Spleen (tissue), 11 donors: Measurements from ENCODE around the gene IL3. TPM values are rescaled to one million over a fixed set of nuclear protein-coding genes. Genes with fewer than 3 reads are reported as not detected.

Experiments
- DNase-seq: peaks from one replicate; pipeline ENCODE4 v3.0.0-alpha.2; 2020
- H3K27ac ChIP-seq, 8 donors: fragments of 200-600 bp; sonication (generic) in 7 of 8; 1 replicate in 4 of 8; 2 replicates in 4 of 8; pipeline versions ENCODE4 v1.5.0 to v1.8.0; 2016 to 2021; ENCODE audit warnings: inconsistent platforms in 4 of 8, mild to moderate bottlenecking in 4 of 8, moderate library complexity in 1 of 8
- H3K27me3 ChIP-seq, 7 donors: fragments of 200-600 bp; sonication (generic) in 6 of 7; replicated peaks in 1 of 7; 1 replicate in 4 of 7; 2 replicates in 3 of 7; pipeline versions ENCODE4 v1.5.0 to v1.8.0; 2016 to 2021; ENCODE audit warnings: inconsistent platforms in 3 of 7, mild to moderate bottlenecking in 1 of 7
- H3K36me3 ChIP-seq, 6 donors: fragments of 200-600 bp; sonication (generic) in 5 of 6; 1 replicate in 4 of 6; 2 replicates in 2 of 6; pipeline versions ENCODE4 v1.5.0 to v1.8.0; 2016 to 2021; ENCODE audit warnings: inconsistent platforms in 2 of 6
- H3K4me1 ChIP-seq, 6 donors: fragments of 200-600 bp; sonication (generic) in 5 of 6; 1 replicate in 3 of 6; 2 replicates in 3 of 6; pipeline versions ENCODE4 v1.5.0 to v1.8.0; 2016 to 2021; ENCODE audit warnings: inconsistent platforms in 3 of 6
- H3K4me3 ChIP-seq, 8 donors: fragments of 200-600 bp; sonication (generic) in 7 of 8; 1 replicate in 4 of 8; 2 replicates in 4 of 8; pipeline versions ENCODE4 v1.5.0 to v1.8.0; 2016 to 2021; ENCODE audit warnings: inconsistent platforms in 4 of 8, mild to moderate bottlenecking in 4 of 8, moderate library complexity in 2 of 8
- H3K9me3 ChIP-seq, 8 donors: fragments of 200-600 bp; sonication (generic) in 7 of 8; 1 replicate in 4 of 8; 2 replicates in 4 of 8; pipeline versions ENCODE4 v1.5.0 to v1.8.0; 2016 to 2021; ENCODE audit warnings: inconsistent platforms in 4 of 8
- POLR2A ChIP-seq, 3 donors: fragments of 450-650 bp; IDR thresholded peaks; one replicate each; pipeline ENCODE4 v1.5.1; 2017; ENCODE audit warnings: antibody characterized with exemption in 3 of 3, mild to moderate bottlenecking in 1 of 3
- POLR2AphosphoS5 ChIP-seq, 3 donors: sonication (generic); formaldehyde crosslinking; IDR thresholded peaks; one replicate each; pipeline ENCODE4 v1.5.1; 2017; ENCODE audit warnings: antibody characterized with exemption in 3 of 3
- WGBS, 5 donors: extraction: QIAGEN DNeasy Blood & Tissue Kit in 3 of 5; methylation state at CpG; one replicate each; pipeline versions ENCODE4 v1.1.5 to v1.1.7; 2013 to 2018; 5-methylcytosine and 5-hydroxymethylcytosine counted together
- intact Hi-C: fragments of 100-400 bp; cut with DNase I; formaldehyde crosslinking; loops from one replicate; pipeline ENCODE4 v1.15.0; 2023; ENCODE audit warnings: low total_unique reads
- polyA plus RNA-seq, 3 donors: library from polyadenylated mRNA; stranded (reverse); fragments of 200-250 nt; gene quantifications; one replicate each; pipeline ENCODE4 v1.2.1, GENCODE V29; 2013
- total RNA-seq, 7 donors: library from RNA; depleted of rRNA in 3 of 7; stranded (reverse); fragments of >200 nt in 3 of 7; fragmentation: NEBNext Ultra II Directional in 4 of 7; extraction: Animal tissue kit (Norgen Biotek cat#: 25700) in 4 of 7; gene quantifications; one replicate each; pipeline versions ENCODE4 v1.1.0 to v1.2.1, GENCODE V29; 2016 to 2021
- TF ChIP-seq, protein P1 (sequence below), 11 experiments: fragments of 200-600 bp in 7 of 11; fragments of 450-650 bp in 4 of 11; sonication (generic) in 4 of 11; IDR thresholded peaks in 8 of 11; conservative IDR thresholded peaks in 3 of 11; 1 replicate in 7 of 11; 2 replicates in 4 of 11; pipeline versions ENCODE4 v1.4.0 to v1.8.0; 2016 to 2021; ENCODE audit warnings: antibody characterized with exemption in 11 of 11, inconsistent platforms in 4 of 11, mild to moderate bottlenecking in 1 of 11
- donor health status: healthy with polysubstance abuse.
- donor health status: DM: no; HTN: no; CAD: no; lungs with moderate emphysema.
- donor health status: DM: no; HTN: no; CAD: no.
- donor health status: Bipolar disorder and iron deficiency.
- donor health status: healthy.
- donor health status: DM: no; HTN: no; CAD: no.
- donor health status: DM: yes; HTN: yes; CAD: no.

IL3 gene
- total and polyA plus RNA-seq, 10 donors: not detected

DNA sequence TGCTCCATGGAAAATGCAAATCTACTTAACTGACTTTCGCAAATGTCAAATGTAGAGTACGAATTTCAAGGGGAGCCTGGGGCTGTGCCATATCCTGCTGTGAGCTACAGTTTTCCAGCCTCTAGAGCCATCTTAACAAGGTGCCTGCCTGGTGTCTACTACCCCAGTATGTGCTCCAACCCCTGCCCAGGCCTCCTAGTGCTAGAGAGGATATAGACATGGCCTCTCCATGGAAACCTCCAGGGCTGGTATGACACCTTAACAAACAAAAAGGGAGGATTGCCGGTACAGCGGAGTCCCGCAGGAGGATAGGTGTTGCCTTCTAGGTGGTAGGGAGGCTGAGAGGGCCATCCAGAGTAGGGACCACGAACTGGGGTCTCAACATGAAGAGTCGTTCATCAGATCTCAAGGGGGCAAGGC, 13.6 kb upstream of the IL3 start:
- no peaks in the 10 kb centered on the region for H3K9me3 ChIP-seq
- H3K27ac ChIP-seq: no peak overlapping the region
- intact Hi-C loops: no loop called here
- H3K36me3 ChIP-seq: no peaks in the 10 kb centered on the region
- 83 to 89% (median 86%) methylated on average over 7 of the region's 7 CpGs for WGBS, 5 donors
- TF ChIP-seq POLR2AphosphoS5 (IDR thresholded peaks at IDR 0.05) (no peak), POLR2A (IDR thresholded peaks at IDR 0.05) (no peak)
- TF ChIP-seq, protein P1, sequence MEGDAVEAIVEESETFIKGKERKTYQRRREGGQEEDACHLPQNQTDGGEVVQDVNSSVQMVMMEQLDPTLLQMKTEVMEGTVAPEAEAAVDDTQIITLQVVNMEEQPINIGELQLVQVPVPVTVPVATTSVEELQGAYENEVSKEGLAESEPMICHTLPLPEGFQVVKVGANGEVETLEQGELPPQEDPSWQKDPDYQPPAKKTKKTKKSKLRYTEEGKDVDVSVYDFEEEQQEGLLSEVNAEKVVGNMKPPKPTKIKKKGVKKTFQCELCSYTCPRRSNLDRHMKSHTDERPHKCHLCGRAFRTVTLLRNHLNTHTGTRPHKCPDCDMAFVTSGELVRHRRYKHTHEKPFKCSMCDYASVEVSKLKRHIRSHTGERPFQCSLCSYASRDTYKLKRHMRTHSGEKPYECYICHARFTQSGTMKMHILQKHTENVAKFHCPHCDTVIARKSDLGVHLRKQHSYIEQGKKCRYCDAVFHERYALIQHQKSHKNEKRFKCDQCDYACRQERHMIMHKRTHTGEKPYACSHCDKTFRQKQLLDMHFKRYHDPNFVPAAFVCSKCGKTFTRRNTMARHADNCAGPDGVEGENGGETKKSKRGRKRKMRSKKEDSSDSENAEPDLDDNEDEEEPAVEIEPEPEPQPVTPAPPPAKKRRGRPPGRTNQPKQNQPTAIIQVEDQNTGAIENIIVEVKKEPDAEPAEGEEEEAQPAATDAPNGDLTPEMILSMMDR (IDR thresholded peaks at IDR 0.05 in 8 of 11, conservative IDR thresholded peaks at IDR 0.05 in 3 of 11): no peak
- no peaks in the 10 kb centered on the region for H3K4me1 ChIP-seq
- DNase-seq: no peak
- peaks cover 0 to 21% (median 0%) of the 10 kb centered on the region in 7 donors for H3K27me3 ChIP-seq
- no peak overlapping the region for H3K4me3 ChIP-seq

DNA sequence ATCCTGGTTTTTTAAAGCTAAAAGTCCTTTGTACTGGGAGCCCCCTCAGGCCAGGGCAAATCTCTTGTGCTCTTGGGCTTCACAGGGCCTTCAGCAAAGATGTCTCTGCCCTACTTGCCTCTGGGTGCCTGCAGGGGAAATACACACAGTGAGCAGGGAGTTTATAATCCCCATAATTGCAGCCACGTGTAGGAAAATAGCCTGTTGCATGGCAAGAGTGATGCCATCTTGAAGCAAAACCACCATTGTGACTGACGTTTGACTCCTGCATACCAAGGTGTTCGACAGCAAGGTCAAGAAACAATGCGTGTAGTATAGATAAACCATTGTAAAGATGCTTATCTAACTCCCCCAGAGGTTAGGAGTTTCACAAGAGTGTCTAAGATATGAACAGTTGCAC, 11.4 kb upstream of the IL3 start:
- no peak for DNase-seq
- no peaks in the 10 kb centered on the region for H3K9me3 ChIP-seq
- H3K27ac ChIP-seq: no peak overlapping the region
- peaks cover 0 to under 1% (median 0%) of the 10 kb centered on the region in 7 donors for H3K27me3 ChIP-seq
- H3K36me3 ChIP-seq: no peaks in the 10 kb centered on the region
- no peak overlapping the region for H3K4me3 ChIP-seq
- TF ChIP-seq, protein P1 (IDR thresholded peaks at IDR 0.05 in 8 of 11, conservative IDR thresholded peaks at IDR 0.05 in 3 of 11): no peak
- TF ChIP-seq POLR2A (IDR thresholded peaks at IDR 0.05): no peak
- TF ChIP-seq POLR2AphosphoS5 (IDR thresholded peaks at IDR 0.05): no peak
- intact Hi-C loops: no loop called here
- 57 to 74% (median 58%) methylated on average over 4 of the region's 4 CpGs for WGBS, 5 donors
- no peaks in the 10 kb centered on the region for H3K4me1 ChIP-seq

DNA sequence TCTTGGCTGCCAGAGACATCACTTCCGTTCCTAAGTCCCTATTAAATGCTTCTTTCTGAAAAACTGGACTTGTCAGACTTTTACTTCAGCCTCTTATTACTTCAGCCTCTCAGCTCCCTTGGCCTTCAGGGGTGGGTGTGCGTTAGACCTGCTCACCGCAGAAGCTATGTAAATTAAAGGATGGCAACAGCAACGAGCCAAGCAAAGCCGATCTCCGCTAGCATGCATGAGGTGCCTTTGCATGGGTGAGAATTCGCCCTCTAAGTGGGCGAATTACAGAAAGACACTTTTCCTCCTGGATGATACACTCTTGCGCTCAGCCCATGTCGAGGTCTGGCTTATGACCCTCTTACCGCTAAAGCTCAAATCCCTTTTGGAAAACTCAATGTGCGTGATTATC, 10.9 kb upstream of the IL3 start:
- no peak overlapping the region for H3K4me3 ChIP-seq
- TF ChIP-seq, protein P1 (IDR thresholded peaks at IDR 0.05 in 8 of 11, conservative IDR thresholded peaks at IDR 0.05 in 3 of 11): no peak
- no peak for TF ChIP-seq POLR2AphosphoS5 (IDR thresholded peaks at IDR 0.05)
- 88 to 94% (median 93%) methylated on average over 12 of the region's 12 CpGs for WGBS, 5 donors
- intact Hi-C loops: no loop called here
- H3K36me3 ChIP-seq: no peaks in the 10 kb centered on the region
- no peak overlapping the region for H3K27ac ChIP-seq
- no peaks in the 10 kb centered on the region for H3K9me3 ChIP-seq
- no peaks in the 10 kb centered on the region for H3K4me1 ChIP-seq
- DNase-seq: no peak
- H3K27me3 ChIP-seq: no peaks in the 10 kb centered on the region

DNA sequence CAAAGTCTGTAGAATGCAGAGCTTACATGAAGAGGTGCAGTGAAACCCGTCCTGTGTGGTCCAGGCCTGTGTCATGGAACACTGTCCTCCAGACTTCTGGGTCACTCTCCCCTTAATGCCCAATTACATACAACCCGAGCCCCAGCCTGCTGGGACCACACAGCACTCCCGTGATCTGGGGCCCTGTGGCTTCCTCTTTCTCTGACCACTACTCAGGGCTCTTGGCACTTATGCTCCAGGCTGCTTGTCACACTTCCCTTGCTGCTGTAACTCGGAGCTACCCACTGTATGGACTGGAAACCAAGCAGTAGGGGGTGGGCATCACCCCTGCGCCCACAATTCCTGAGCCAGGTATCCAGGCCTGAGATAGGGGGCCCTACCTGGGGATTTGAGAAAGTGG, 10.3 kb upstream of the IL3 start:
- H3K27ac ChIP-seq: no peak overlapping the region
- H3K36me3 ChIP-seq: no peaks in the 10 kb centered on the region
- intact Hi-C loops: no loop called here
- 19 to 41% (median 34%) methylated on average over 5 of the region's 5 CpGs for WGBS, 5 donors
- H3K4me3 ChIP-seq: no peak overlapping the region
- peak; percentile 75 for DNase-seq
- H3K27me3 ChIP-seq: no peaks in the 10 kb centered on the region
- TF ChIP-seq, protein P1 (IDR thresholded peaks at IDR 0.05 in 8 of 11, conservative IDR thresholded peaks at IDR 0.05 in 3 of 11): no peak
- no peak for TF ChIP-seq POLR2AphosphoS5 (IDR thresholded peaks at IDR 0.05)
- no peak for TF ChIP-seq POLR2A (IDR thresholded peaks at IDR 0.05)
- H3K9me3 ChIP-seq: no peaks in the 10 kb centered on the region
- H3K4me1 ChIP-seq: no peaks in the 10 kb centered on the region
